PC-9 (cell line): ENCODE results near the gene STX5. TPM values are rescaled to one million over a fixed set of nuclear protein-coding genes. Genes with fewer than 3 reads are reported as not detected.
"Not testable (repeated sequence)": the region's sequence is repeated elsewhere in the genome, so short reads cannot be mapped to it uniquely, and the experiment has no call there.

Experiments used
- BruUV-seq: library from RNA; stranded (reverse); fragments of 400-500 nt; replicated peaks from 2 replicates; lab custom pipeline; 2021; lab: Mats Ljungman, UMichigan
- CTCF ChIA-PET: fragments of 300-600 bp; sonication (Branson Sonifier 250); formaldehyde crosslinking; loops from one replicate; lab custom pipeline; 2022; ENCODE audit warnings: antibody characterized with exemption; lab: Charles Lee
- POLR2A ChIA-PET: fragments of 300-600 bp; sonication (Branson Sonifier 250); formaldehyde crosslinking; loops from one replicate; lab custom pipeline; 2022; ENCODE audit warnings: antibody characterized with exemption; ENCODE audit not compliant: unreplicated experiment; lab: Charles Lee
- DNase-seq, 2 experiments: peaks; one replicate each; pipeline versions ENCODE4 v3.0.0 to v3.0.0-alpha.2; 2015 to 2022; ENCODE audit warnings: mixed read lengths in 1 of 2
- H2AFZ ChIP-seq: fragments of 200-600 bp; sonication (generic); 2 replicates; pipeline ENCODE4 v1.8.1; 2017; ENCODE audit warnings: antibody characterized with exemption
- H3F3A ChIP-seq: fragments of 200-600 bp; sonication (generic); 2 replicates; pipeline ENCODE4 v1.8.1; 2017; ENCODE audit warnings: antibody characterized with exemption, mild to moderate bottlenecking, low read depth; ENCODE audit not compliant: insufficient read depth
- H3K27ac ChIP-seq: fragments of 200-600 bp; sonication (generic); 2 replicates; pipeline ENCODE4 v1.6.1; 2016; ENCODE audit warnings: mixed run types
- H3K27me3 ChIP-seq: fragments of 200-600 bp; sonication (generic); 2 replicates; pipeline ENCODE4 v1.6.1; 2016; ENCODE audit warnings: low read depth, mixed run types; ENCODE audit not compliant: insufficient read depth
- H3K36me3 ChIP-seq: fragments of 200-600 bp; sonication (generic); 2 replicates; pipeline ENCODE4 v1.6.1; 2016; ENCODE audit warnings: low read depth, mixed run types
- H3K4me1 ChIP-seq: fragments of 200-600 bp; sonication (generic); replicated peaks from 2 replicates; pipeline ENCODE4 v1.6.1; 2016; ENCODE audit warnings: mixed run types; ENCODE audit not compliant: insufficient read depth
- H3K4me2 ChIP-seq: fragments of 200-600 bp; sonication (generic); 2 replicates; pipeline ENCODE4 v1.6.1; 2017; ENCODE audit warnings: mixed run types
- H3K4me3 ChIP-seq: fragments of 200-600 bp; sonication (generic); 2 replicates; pipeline ENCODE4 v1.6.1; 2016; ENCODE audit warnings: mixed run types
- H3K79me2 ChIP-seq: fragments of 200-600 bp; sonication (generic); 2 replicates; pipeline ENCODE4 v1.6.1; 2017; ENCODE audit warnings: low read depth, mixed run types
- H3K9me2 ChIP-seq: fragments of 200-600 bp; sonication (generic); 2 replicates; pipeline ENCODE4 v1.8.1; 2017; ENCODE audit warnings: mild to moderate bottlenecking; ENCODE audit not compliant: insufficient read depth
- H3K9me3 ChIP-seq: fragments of 200-600 bp; sonication (generic); 2 replicates; pipeline ENCODE4 v1.8.1; 2016; ENCODE audit warnings: low read depth; ENCODE audit not compliant: insufficient read depth
- H4K20me1 ChIP-seq: fragments of 200-600 bp; sonication (generic); 2 replicates; pipeline ENCODE4 v1.8.1; 2017; ENCODE audit not compliant: insufficient read depth
- CTCF ChIP-seq: fragments of 200-600 bp; sonication (generic); conservative IDR thresholded peaks from 2 replicates; pipeline ENCODE4 v1.6.1; 2017; ENCODE audit warnings: mixed run types, antibody characterized with exemption, mild to moderate bottlenecking, moderate library complexity
- EZH2 ChIP-seq: fragments of 200-600 bp; sonication (generic); IDR thresholded peaks from 2 replicates; pipeline ENCODE4 v1.8.0; 2017; ENCODE audit warnings: antibody characterized with exemption, low read depth
- intact Hi-C: fragments of 100-400 bp; cut with micrococcal nuclease; formaldehyde crosslinking; loops from one replicate; pipeline ENCODE4 v1.10.0; 2022; ENCODE audit not compliant: unreplicated experiment
- total RNA-seq: library from RNA; stranded (reverse); gene quantifications from 2 replicates; pipeline ENCODE4 v1.2.3, GENCODE V29; 2021

Gene STX5
- total RNA-seq, 1 experiment from 2014 or later = 65.8 TPM

GRCh38 chr11:62842171-62842741, 10.4 kb upstream of the STX5 start:
- H3K4me1 ChIP-seq = peaks cover 17% of the 10 kb centered on the region
- BruUV-seq = TSS peak; percentile 92
- H3F3A ChIP-seq = peaks cover 37% of the 10 kb centered on the region
- H3K9me2 ChIP-seq = no peaks in the 10 kb centered on the region
- peaks cover 21% of the 10 kb centered on the region for H3K79me2 ChIP-seq
- H2AFZ ChIP-seq = peak overlapping the region; percentile 80
- TF ChIP-seq CTCF (no peak), EZH2 (no peak)
- peak overlapping the region; percentile 59 for H3K4me3 ChIP-seq
- no peaks in the 10 kb centered on the region for H4K20me1 ChIP-seq
- H3K27me3 ChIP-seq = no peaks in the 10 kb centered on the region
- H3K9me3 ChIP-seq = no peaks in the 10 kb centered on the region
- DNase-seq = no peak
- intact Hi-C loops = loop anchor here (1.0 to 5.0 kb wide), 3 partner anchors 10 to 290 kb away; partner anchors contain the start of genes BSCL2 and GNG3
- H3K36me3 ChIP-seq = peaks cover 5% of the 10 kb centered on the region; the same call in 1 of the 2 replicates
- ChIA-PET CTCF (interaction anchor here (0.9 kb wide), 1 partner anchor 12 kb away, joined by 3 read pairs; no protein-coding TSS in a partner anchor), POLR2A (interaction anchor here (0.7 to 1.9 kb wide), 8 partner anchors 9 to 996 kb away, joined by 4 to 39 read pairs (median 10); partner anchors contain the start of genes C11orf98, CSKMT, EEF1G and LBHD1)
- H3K4me2 ChIP-seq = peak overlapping the region; percentile 88
- peak overlapping the region; percentile 94 for H3K27ac ChIP-seq

- peak overlapping the region; percentile 89 for H3K4me3 ChIP-seq
- no peaks in the 10 kb centered on the region for H3K27me3 ChIP-seq
- peaks cover 12% of the 10 kb centered on the region for H3K36me3 ChIP-seq
- peak; percentile 92 to 100 for DNase-seq
- peak overlapping the region; percentile 88 for H3K4me2 ChIP-seq
- intact Hi-C loops = loop anchor here (1.0 to 5.0 kb wide), 8 partner anchors 11 to 461 kb away; partner anchors contain the start of genes BSCL2, GNG3, HNRNPUL2 and TMEM179B
- no peaks in the 10 kb centered on the region for H3K9me2 ChIP-seq
- H3F3A ChIP-seq = peaks cover 43% of the 10 kb centered on the region
- H4K20me1 ChIP-seq = no peaks in the 10 kb centered on the region
- peak overlapping the region; percentile 94 for H3K27ac ChIP-seq
- TSS peak; percentile 97 for BruUV-seq
- peak overlapping the region; percentile 80 for H2AFZ ChIP-seq
- CTCF ChIA-PET = interaction anchor here (0.6 to 1.0 kb wide), 2 partner anchors 35 to 141 kb away, joined by 3 read pairs; no protein-coding TSS in a partner anchor
- POLR2A ChIA-PET = interaction anchor here (0.5 to 1.9 kb wide), 39 partner anchors 8 to 1928 kb away, joined by 3 to 39 read pairs (median 5); partner anchors contain the start of genes C11orf98, CSKMT, EEF1G and HNRNPUL2
- no peaks in the 10 kb centered on the region for H3K9me3 ChIP-seq
- TF ChIP-seq EZH2 = no peak
- no peak for TF ChIP-seq CTCF
- peaks cover 28% of the 10 kb centered on the region for H3K79me2 ChIP-seq
- H3K4me1 ChIP-seq = peaks cover 17% of the 10 kb centered on the region
These were observed 9.7 kb upstream of the STX5 start for GRCh38 chr11:62841361-62842170.

GRCh38 chr11:62840721-62841360, 9.0 kb upstream of the STX5 start:
- peak overlapping the region; percentile 82 for H2AFZ ChIP-seq
- H4K20me1 ChIP-seq, BruUV-seq, H3K9me2 ChIP-seq, H3K27me3 ChIP-seq, H3K9me3 ChIP-seq: not testable (repeated sequence)
- H3F3A ChIP-seq = peaks cover 51% of the 10 kb centered on the region
- peaks cover 35% of the 10 kb centered on the region for H3K79me2 ChIP-seq
- H3K4me3 ChIP-seq = peak overlapping the region; percentile 89
- ChIA-PET CTCF (interaction anchor here (0.6 to 1.0 kb wide), 2 partner anchors 35 to 141 kb away, joined by 3 read pairs; no protein-coding TSS in a partner anchor), POLR2A (interaction anchor here (0.5 to 1.9 kb wide), 39 partner anchors 9 to 1927 kb away, joined by 3 to 39 read pairs (median 5); partner anchors contain the start of genes C11orf98, CSKMT, EEF1G and HNRNPUL2)
- intact Hi-C loops = loop anchor here (1.0 to 5.0 kb wide), 8 partner anchors 15 to 460 kb away; partner anchors contain the start of genes BSCL2, GANAB, GNG3 and HNRNPUL2
- peaks cover 19% of the 10 kb centered on the region for H3K36me3 ChIP-seq
- peak overlapping the region; percentile 88 for H3K4me2 ChIP-seq
- H3K4me1 ChIP-seq = peaks cover 17% of the 10 kb centered on the region
- DNase-seq = peak; percentile 74 to 85
- H3K27ac ChIP-seq = peak overlapping the region; percentile 94
